T1000 (cell line): ENCODE results near the gene TMEM175.
"Not testable (repeated sequence)": the region's sequence is repeated elsewhere in the genome, so short reads cannot be mapped to it uniquely, and the experiment has no call there.

Source experiments
- DNase-seq: peaks from one replicate; lab custom pipeline; 2025; ENCODE audit warnings: mixed read lengths; lab: John Stamatoyannopoulos, UW

The TMEM175 gene

GRCh38 chr4:990746-991367, 58.6 kb downstream of the TMEM175 start:
- DNase-seq: no peak

- no peak for DNase-seq
These were observed 59.4 kb downstream of the TMEM175 start for GRCh38 chr4:991451-992296.

GRCh38 chr4:992297-993110, 60.2 kb downstream of the TMEM175 start:
- DNase-seq: no peak

- no peak for DNase-seq
These were observed 61.1 kb downstream of the TMEM175 start, which contains the start of gene SLC26A1 for GRCh38 chr4:993111-994029. SLC26A1 (minus strand) TSS chr4:993404; CDS start chr4:991703, 1,701 bp downstream.

GRCh38 chr4:995311-996026, 63.2 kb downstream of the TMEM175 start:
- DNase-seq: no peak

- DNase-seq: no peak
These were observed 64.1 kb downstream of the TMEM175 start for GRCh38 chr4:996030-996996.

GRCh38 chr4:996997-997374, 64.7 kb downstream of the TMEM175 start:
- DNase-seq: no peak

GRCh38 chr4:997375-998071, 65.3 kb downstream of the TMEM175 start:
- DNase-seq: no peak

GRCh38 chr4:998096-998691, 65.9 kb downstream of the TMEM175 start:
- no peak for DNase-seq

GRCh38 chr4:999240-999863, 67.1 kb downstream of the TMEM175 start:
- not testable (repeated sequence) for DNase-seq

GRCh38 chr4:999882-1000425, 67.7 kb downstream of the TMEM175 start:
- no peak for DNase-seq

GRCh38 chr4:1000686-1001260, 68.5 kb downstream of the TMEM175 start:
- DNase-seq: no peak

- DNase-seq: no peak
These were observed 69.4 kb downstream of the TMEM175 start for GRCh38 chr4:1001561-1002130.

GRCh38 chr4:1002131-1002630, 69.9 kb downstream of the TMEM175 start:
- no peak for DNase-seq

- no peak for DNase-seq
These were observed 70.5 kb downstream of the TMEM175 start for GRCh38 chr4:1002631-1003251.
